Dendritic cell treated with granulocyte-macrophage colony-stimulating factor and Interleukin-4, amounts not matched to agents 40 ng/mL and 50 ng/mL, for 4 days (primary cell): ENCODE results near the gene CTSV.
"Not testable (repeated sequence)": the region's sequence is repeated elsewhere in the genome, so short reads cannot be mapped to it uniquely, and the experiment has no call there.

ENCODE experiments used
- H3K27ac Mint-ChIP-seq: one replicate; pipeline ENCODE4 v1.8.0; 2022; ENCODE audit warnings: mild to moderate bottlenecking, mixed read lengths
- H3K27me3 Mint-ChIP-seq: one replicate; pipeline ENCODE4 v1.8.0; 2022; ENCODE audit warnings: mild to moderate bottlenecking, mixed read lengths
- H3K36me3 Mint-ChIP-seq: one replicate; pipeline ENCODE4 v1.8.0; 2022; ENCODE audit warnings: low read depth, mixed read lengths
- H3K4me1 Mint-ChIP-seq: one replicate; pipeline ENCODE4 v1.8.0; 2022; ENCODE audit warnings: low read depth, mixed read lengths
- H3K4me3 Mint-ChIP-seq: one replicate; pipeline ENCODE4 v1.8.0; 2022; ENCODE audit warnings: mild to moderate bottlenecking, moderate library complexity, mixed read lengths
- H3K9me3 Mint-ChIP-seq: one replicate; pipeline ENCODE4 v1.8.0; 2022; ENCODE audit warnings: mixed read lengths
- intact Hi-C: fragments of 100-400 bp; cut with micrococcal nuclease; formaldehyde crosslinking; loops from one replicate; pipeline ENCODE4 v1.15.0; 2022

CTSV gene

GRCh38 chr9:97000139-97000787 lies 38.7 kb downstream of the CTSV start:
- H3K9me3 Mint-ChIP-seq, intact Hi-C loops, H3K4me3 Mint-ChIP-seq, H3K27ac Mint-ChIP-seq, H3K36me3 Mint-ChIP-seq, H3K27me3 Mint-ChIP-seq: not testable (repeated sequence)
- H3K4me1 Mint-ChIP-seq, result peaks cover 49% of the 10 kb centered on the region

- intact Hi-C loops, H3K27ac Mint-ChIP-seq, H3K4me3 Mint-ChIP-seq, H3K36me3 Mint-ChIP-seq, H3K27me3 Mint-ChIP-seq, H3K9me3 Mint-ChIP-seq: not testable (repeated sequence)
- peaks cover 49% of the 10 kb centered on the region for H3K4me1 Mint-ChIP-seq
These were observed 39.2 kb downstream of the CTSV start for GRCh38 chr9:96999733-97000132.

GRCh38 chr9:96997009-96997701 lies 41.8 kb downstream of the CTSV start:
- H3K27ac Mint-ChIP-seq, H3K4me3 Mint-ChIP-seq, H3K36me3 Mint-ChIP-seq, intact Hi-C loops, H3K9me3 Mint-ChIP-seq, H3K27me3 Mint-ChIP-seq: not testable (repeated sequence)
- H3K4me1 Mint-ChIP-seq, result peaks cover 35% of the 10 kb centered on the region

- H3K9me3 Mint-ChIP-seq, H3K27ac Mint-ChIP-seq, H3K4me3 Mint-ChIP-seq, H3K27me3 Mint-ChIP-seq, H3K36me3 Mint-ChIP-seq, intact Hi-C loops: not testable (repeated sequence)
- H3K4me1 Mint-ChIP-seq, result peaks cover 37% of the 10 kb centered on the region
These were observed 44.4 kb downstream of the CTSV start for GRCh38 chr9:96994531-96995016.

GRCh38 chr9:96992303-96992702 lies 46.6 kb downstream of the CTSV start:
- H3K27me3 Mint-ChIP-seq, H3K27ac Mint-ChIP-seq, intact Hi-C loops, H3K36me3 Mint-ChIP-seq, H3K4me3 Mint-ChIP-seq, H3K9me3 Mint-ChIP-seq: not testable (repeated sequence)
- peaks cover 30% of the 10 kb centered on the region for H3K4me1 Mint-ChIP-seq

GRCh38 chr9:96989747-96990318 lies 49.1 kb downstream of the CTSV start:
- H3K27ac Mint-ChIP-seq, H3K4me3 Mint-ChIP-seq, H3K27me3 Mint-ChIP-seq, H3K9me3 Mint-ChIP-seq, intact Hi-C loops, H3K36me3 Mint-ChIP-seq: not testable (repeated sequence)
- H3K4me1 Mint-ChIP-seq, result peaks cover 25% of the 10 kb centered on the region

GRCh38 chr9:96984887-96985286 lies 54.1 kb downstream of the CTSV start:
- H3K4me3 Mint-ChIP-seq, H3K27me3 Mint-ChIP-seq, H3K36me3 Mint-ChIP-seq, H3K9me3 Mint-ChIP-seq, H3K27ac Mint-ChIP-seq, H3K4me1 Mint-ChIP-seq, intact Hi-C loops: not testable (repeated sequence)

GRCh38 chr9:96984139-96984538 lies 54.8 kb downstream of the CTSV start:
- H3K4me1 Mint-ChIP-seq, H3K27me3 Mint-ChIP-seq, H3K4me3 Mint-ChIP-seq, H3K36me3 Mint-ChIP-seq, intact Hi-C loops, H3K27ac Mint-ChIP-seq, H3K9me3 Mint-ChIP-seq: not testable (repeated sequence)

- H3K36me3 Mint-ChIP-seq, H3K27ac Mint-ChIP-seq, H3K4me1 Mint-ChIP-seq, H3K27me3 Mint-ChIP-seq, H3K4me3 Mint-ChIP-seq, H3K9me3 Mint-ChIP-seq, intact Hi-C loops: not testable (repeated sequence)
These were observed 55.3 kb downstream of the CTSV start for GRCh38 chr9:96983496-96984122.
